ENCODE data around the gene ETV1.

DNA sequence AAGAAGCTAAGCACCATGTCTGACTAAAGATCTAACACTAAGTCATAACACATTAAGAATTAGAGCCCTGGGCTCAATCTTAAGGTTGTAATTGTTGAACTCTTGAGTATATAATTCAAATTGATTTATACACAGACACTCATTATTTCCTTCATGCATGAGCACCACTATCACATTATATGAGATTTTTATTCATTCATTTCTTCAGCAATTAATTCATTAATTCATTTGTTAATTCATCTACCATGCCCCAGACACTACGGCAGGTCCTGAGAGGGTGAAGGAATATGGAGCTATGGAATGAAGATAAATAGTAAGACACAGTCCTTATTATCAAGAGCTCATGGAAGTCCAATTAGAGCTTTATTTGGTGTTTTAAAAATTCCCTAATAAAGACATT is 41.9 kb downstream of the ETV1 start:
- no peak for TF ChIP-seq POLR2AphosphoS5 (IDR thresholded peaks at IDR 0.05)
- TF ChIP-seq, protein P1, sequence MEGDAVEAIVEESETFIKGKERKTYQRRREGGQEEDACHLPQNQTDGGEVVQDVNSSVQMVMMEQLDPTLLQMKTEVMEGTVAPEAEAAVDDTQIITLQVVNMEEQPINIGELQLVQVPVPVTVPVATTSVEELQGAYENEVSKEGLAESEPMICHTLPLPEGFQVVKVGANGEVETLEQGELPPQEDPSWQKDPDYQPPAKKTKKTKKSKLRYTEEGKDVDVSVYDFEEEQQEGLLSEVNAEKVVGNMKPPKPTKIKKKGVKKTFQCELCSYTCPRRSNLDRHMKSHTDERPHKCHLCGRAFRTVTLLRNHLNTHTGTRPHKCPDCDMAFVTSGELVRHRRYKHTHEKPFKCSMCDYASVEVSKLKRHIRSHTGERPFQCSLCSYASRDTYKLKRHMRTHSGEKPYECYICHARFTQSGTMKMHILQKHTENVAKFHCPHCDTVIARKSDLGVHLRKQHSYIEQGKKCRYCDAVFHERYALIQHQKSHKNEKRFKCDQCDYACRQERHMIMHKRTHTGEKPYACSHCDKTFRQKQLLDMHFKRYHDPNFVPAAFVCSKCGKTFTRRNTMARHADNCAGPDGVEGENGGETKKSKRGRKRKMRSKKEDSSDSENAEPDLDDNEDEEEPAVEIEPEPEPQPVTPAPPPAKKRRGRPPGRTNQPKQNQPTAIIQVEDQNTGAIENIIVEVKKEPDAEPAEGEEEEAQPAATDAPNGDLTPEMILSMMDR (IDR thresholded peaks at IDR 0.05) = no peak

Measured in breast epithelium (tissue), 3 donors.